KBM-7 (cell line): ENCODE measurements around the gene RBM33.

ENCODE experiments used
- DNase-seq: peaks from one replicate; pipeline ENCODE4 v3.0.0-alpha.2; 2015
- in situ Hi-C: fragments of 300-500 bp; cut with MboI; formaldehyde crosslinking; loops from 2 replicates; pipeline ENCODE4 v1.14.3; 2020; ENCODE audit warnings: low sequenced_read_pairs, low pct_unique_long_range_greater_than_20kb, mixed read lengths

The RBM33 gene

GRCh38 chr7:155624412-155624811, 20.0 kb upstream of the RBM33 start:
- in situ Hi-C loops, result no loop called here
- no peak for DNase-seq

GRCh38 chr7:155625557-155625956, 18.9 kb upstream of the RBM33 start:
- in situ Hi-C loops, result no loop called here
- no peak for DNase-seq

- in situ Hi-C loops, result no loop called here
- DNase-seq, result no peak
Measured at GRCh38 chr7:155629171-155629570, 15.3 kb upstream of the RBM33 start.

GRCh38 chr7:155631155-155631554, 13.3 kb upstream of the RBM33 start:
- no peak for DNase-seq
- in situ Hi-C loops, result no loop called here

- in situ Hi-C loops, result no loop called here
- DNase-seq, result no peak
Measured at GRCh38 chr7:155635817-155636216, 8.6 kb upstream of the RBM33 start.

GRCh38 chr7:155637155-155637554, 7.3 kb upstream of the RBM33 start:
- in situ Hi-C loops, result no loop called here
- DNase-seq, result no peak

- in situ Hi-C loops, result no loop called here
- no peak for DNase-seq
Measured at GRCh38 chr7:155638366-155638765, 6.1 kb upstream of the RBM33 start.

- in situ Hi-C loops, result no loop called here
- DNase-seq, result no peak
Measured at GRCh38 chr7:155639958-155640520, 4.4 kb upstream of the RBM33 start.

GRCh38 chr7:155640629-155641028, 3.8 kb upstream of the RBM33 start:
- in situ Hi-C loops, result no loop called here
- DNase-seq, result no peak

GRCh38 chr7:155643804-155644177, 670 bp upstream of the RBM33 start:
- in situ Hi-C loops, result no loop called here
- no peak for DNase-seq

- peak; percentile 57 for DNase-seq
- in situ Hi-C loops, result no loop called here
Measured at GRCh38 chr7:155644971-155645509, 579 bp downstream of the RBM33 start.

- no peak for DNase-seq
- in situ Hi-C loops, result no loop called here
Measured at GRCh38 chr7:155645662-155646061, 1.2 kb downstream of the RBM33 start.

GRCh38 chr7:155646669-155647068, 2.2 kb downstream of the RBM33 start:
- in situ Hi-C loops, result no loop called here
- no peak for DNase-seq

- in situ Hi-C loops, result no loop called here
- DNase-seq, result no peak
Measured at GRCh38 chr7:155647302-155647701, 2.8 kb downstream of the RBM33 start.

- in situ Hi-C loops, result no loop called here
- no peak for DNase-seq
Measured at GRCh38 chr7:155647734-155648133, 3.3 kb downstream of the RBM33 start.

- DNase-seq, result no peak
- in situ Hi-C loops, result no loop called here
Measured at GRCh38 chr7:155648752-155649339, 4.4 kb downstream of the RBM33 start.

GRCh38 chr7:155649588-155649987, 5.1 kb downstream of the RBM33 start:
- DNase-seq, result no peak
- in situ Hi-C loops, result no loop called here

GRCh38 chr7:155652156-155653114, 8.0 kb downstream of the RBM33 start:
- in situ Hi-C loops, result no loop called here
- DNase-seq, result no peak

GRCh38 chr7:155653803-155654202, 9.3 kb downstream of the RBM33 start:
- in situ Hi-C loops, result no loop called here
- DNase-seq, result no peak

GRCh38 chr7:155656891-155657290, 12.4 kb downstream of the RBM33 start:
- in situ Hi-C loops, result no loop called here

More at GRCh38 chr7:155656891-155657290, 12.4 kb downstream of the RBM33 start:
- DNase-seq, result no peak
